Hepatocyte (in vitro differentiated cells): ENCODE measurements around the gene LRRC73.

Experiments
- CTCF ChIP-seq: fragments of 200-600 bp; sonication (generic); IDR thresholded peaks from 2 replicates; pipeline ENCODE4 v1.5.1; 2016; ENCODE audit warnings: antibody characterized with exemption, mild to moderate bottlenecking; ENCODE audit not compliant: poor library complexity
- EZH2 ChIP-seq: fragments of 200-600 bp; sonication (generic); IDR thresholded peaks from 2 replicates; pipeline ENCODE4 v1.6.1; 2016; ENCODE audit warnings: antibody characterized with exemption, mild to moderate bottlenecking, borderline replicate concordance

GRCh38 chr6:43468240-43468639 is 41.9 kb downstream of the LRRC73 start:
- TF ChIP-seq CTCF = no peak
- TF ChIP-seq EZH2 = no peak
